NOMO-1 (cell line): ENCODE results near the gene RLBP1.
A peak's percentile ranks its signal among the peaks of the same experiment; 100 is the strongest.

Experiments used
- DNase-seq, 2 experiments: peaks; one replicate each; lab custom pipeline; 2025; ENCODE audit not compliant: unreplicated experiment in 2 of 2; lab: John Stamatoyannopoulos, UW

The RLBP1 gene

GRCh38 chr15:89208256-89208655 lies 13.1 kb downstream of the RLBP1 start:
- no peak for DNase-seq

- peak; percentile 52 to 55 for DNase-seq
These were observed 14.5 kb downstream of the RLBP1 start for GRCh38 chr15:89206908-89207331.

- no peak for DNase-seq
These were observed 15.3 kb downstream of the RLBP1 start for GRCh38 chr15:89205991-89206585.

- no peak for DNase-seq
These were observed 17.6 kb downstream of the RLBP1 start for GRCh38 chr15:89203705-89204273.

GRCh38 chr15:89201465-89202005 lies 19.8 kb downstream of the RLBP1 start:
- no peak for DNase-seq

- DNase-seq = no peak
These were observed 21.2 kb downstream of the RLBP1 start for GRCh38 chr15:89200182-89200581.

GRCh38 chr15:89199746-89200145 lies 21.6 kb downstream of the RLBP1 start:
- DNase-seq = no peak

GRCh38 chr15:89198934-89199333 lies 22.4 kb downstream of the RLBP1 start:
- DNase-seq = no peak

- no peak for DNase-seq
These were observed 23.2 kb downstream of the RLBP1 start for GRCh38 chr15:89198196-89198595.

GRCh38 chr15:89197503-89197971 lies 23.8 kb downstream of the RLBP1 start:
- DNase-seq = no peak

GRCh38 chr15:89196994-89197393 lies 24.4 kb downstream of the RLBP1 start:
- DNase-seq = no peak

GRCh38 chr15:89196241-89196640 lies 25.1 kb downstream of the RLBP1 start:
- DNase-seq = no peak

- DNase-seq = no peak
These were observed 25.5 kb downstream of the RLBP1 start for GRCh38 chr15:89195836-89196235.

GRCh38 chr15:89194608-89195007 lies 26.8 kb downstream of the RLBP1 start:
- DNase-seq = no peak

GRCh38 chr15:89192766-89193165 lies 28.6 kb downstream of the RLBP1 start:
- DNase-seq = no peak

GRCh38 chr15:89192136-89192535 lies 29.2 kb downstream of the RLBP1 start:
- no peak for DNase-seq

- no peak for DNase-seq
These were observed 33.3 kb downstream of the RLBP1 start for GRCh38 chr15:89187986-89188514.

GRCh38 chr15:89187301-89187985 lies 33.9 kb downstream of the RLBP1 start:
- DNase-seq = no peak

- no peak for DNase-seq
These were observed 34.6 kb downstream of the RLBP1 start for GRCh38 chr15:89186803-89187202.

- no peak for DNase-seq
These were observed 36.4 kb downstream of the RLBP1 start for GRCh38 chr15:89184886-89185526.

- DNase-seq = no peak
These were observed 37.0 kb downstream of the RLBP1 start for GRCh38 chr15:89184357-89184756.
